SK-N-SH (cell line): ENCODE data around the gene MCCD1. TPM values are rescaled to one million over a fixed set of nuclear protein-coding genes. Genes with fewer than 3 reads are reported as not detected.
A peak's percentile ranks its signal among the peaks of the same experiment; 100 is the strongest.

Source experiments
- CTCF ChIA-PET: fragments of 300-600, 350-600 bp; formaldehyde crosslinking; extraction: SDS; loops from one replicate; lab custom pipeline; 2021; lab: Yijun Ruan, JAX
- POLR2A ChIA-PET: fragments of 350-600 bp; sonication (Branson Sonifier 250); formaldehyde crosslinking; extraction: SDS; loops from one replicate; lab custom pipeline; 2020; ENCODE audit warnings: antibody characterized with exemption, inconsistent platforms; lab: Yijun Ruan, JAX
- DNase-seq: peaks from one replicate; pipeline ENCODE4 v3.0.0; 2012
- H2AFZ ChIP-seq: fragments of 200-600 bp; sonication (generic); 2 replicates; pipeline ENCODE4 v1.8.1; 2016; ENCODE audit warnings: antibody characterized with exemption, mild to moderate bottlenecking, low read depth
- H3F3A ChIP-seq: fragments of 200-600 bp; sonication (generic); replicated peaks from 2 replicates; pipeline ENCODE3; 2016; ENCODE audit warnings: antibody characterized with exemption, mild to moderate bottlenecking; ENCODE audit not compliant: insufficient read depth
- H3K27ac ChIP-seq, 2 experiments: fragments of 200-500 bp in 1 of 2; fragments of 200-600 bp in 1 of 2; sonication (Bioruptor generic) in 1 of 2; sonication (generic), shearing (Covaris generic) in 1 of 2; 2 replicates each; pipeline versions ENCODE4 v1.5.1 to v1.6.1; 2014 to 2016; ENCODE audit warnings: low read depth in 2 of 2, inconsistent platforms in 1 of 2, low read length in 1 of 2, mild to moderate bottlenecking in 1 of 2, mixed read lengths in 1 of 2
- H3K27me3 ChIP-seq: fragments of 200-600 bp; sonication (generic), shearing (Covaris generic); 2 replicates; pipeline ENCODE4 v1.6.1; 2016; ENCODE audit warnings: mixed run types; ENCODE audit not compliant: insufficient read depth
- H3K36me3 ChIP-seq, 2 experiments: fragments of 200-500 bp in 1 of 2; fragments of 200-600 bp in 1 of 2; sonication (Bioruptor generic) in 1 of 2; sonication (generic) in 1 of 2; replicated peaks in 1 of 2; 2 replicates each; pipeline versions ENCODE3 to v1.5.1; 2014 to 2016; ENCODE audit warnings: low read length in 1 of 2, mild to moderate bottlenecking in 1 of 2; ENCODE audit not compliant: insufficient read depth in 2 of 2, control insufficient read depth in 1 of 2
- H3K4me1 ChIP-seq, 2 experiments: fragments of 200-500 bp in 1 of 2; fragments of 200-600 bp in 1 of 2; sonication (Bioruptor generic) in 1 of 2; sonication (generic), shearing (Covaris generic) in 1 of 2; 2 replicates each; pipeline versions ENCODE4 v1.5.1 to v1.6.1; 2014 to 2016; ENCODE audit warnings: low read depth in 1 of 2, low read length in 1 of 2, mixed run types in 1 of 2; ENCODE audit not compliant: insufficient read depth in 2 of 2, control insufficient read depth in 1 of 2
- H3K4me2 ChIP-seq: fragments of 200-600 bp; sonication (generic), shearing (Covaris generic); 2 replicates; pipeline ENCODE4 v1.6.1; 2017; ENCODE audit warnings: mixed run types
- H3K4me3 ChIP-seq, 2 experiments: fragments of 200-500 bp in 1 of 2; fragments of 200-600 bp in 1 of 2; sonication (Bioruptor generic) in 1 of 2; sonication (generic), shearing (Covaris generic) in 1 of 2; 2 replicates each; pipeline versions ENCODE4 v1.5.1 to v1.8.1; 2014 to 2016; ENCODE audit warnings: low read depth in 2 of 2, inconsistent platforms in 1 of 2, low read length in 1 of 2, mild to moderate bottlenecking in 1 of 2, mixed read lengths in 1 of 2, moderate library complexity in 1 of 2
- H3K79me2 ChIP-seq: fragments of 200-600 bp; sonication (generic); 2 replicates; pipeline ENCODE4 v1.8.1; 2017; ENCODE audit warnings: mild to moderate bottlenecking; ENCODE audit not compliant: insufficient read depth
- H3K9ac ChIP-seq: fragments of 200-600 bp; sonication (generic); 2 replicates; pipeline ENCODE4 v1.6.1; 2017; ENCODE audit warnings: mixed run types
- H3K9me2 ChIP-seq: fragments of 200-600 bp; sonication (generic); 2 replicates; pipeline ENCODE4 v1.6.1; 2017; ENCODE audit warnings: mixed run types
- H3K9me3 ChIP-seq: fragments of 200-600 bp; sonication (generic); 2 replicates; pipeline ENCODE4 v1.6.1; 2017; ENCODE audit warnings: mixed run types, mild to moderate bottlenecking, moderate library complexity
- H4K20me1 ChIP-seq: fragments of 200-600 bp; sonication (generic); 2 replicates; pipeline ENCODE4 v1.6.1; 2017; ENCODE audit warnings: mild to moderate bottlenecking, mixed run types; ENCODE audit not compliant: insufficient read depth
- CHD2 ChIP-seq: fragments of 150-350 bp; IDR thresholded peaks from 2 replicates; pipeline ENCODE4 v1.6.1; 2018; ENCODE audit warnings: low read length; ENCODE audit not compliant: partially characterized antibody
- EP300 ChIP-seq, 2 experiments: IDR thresholded peaks; 2 replicates each; pipeline versions ENCODE4 v1.4.0 to v1.6.1; 2012; ENCODE audit warnings: borderline replicate concordance in 1 of 2, low read depth in 1 of 2, low read length in 1 of 2
- FOSL2 ChIP-seq: IDR thresholded peaks from 2 replicates; pipeline ENCODE4 v1.4.0; 2012; ENCODE audit warnings: low read depth, mild to moderate bottlenecking, moderate library complexity, borderline replicate concordance
- FOXJ3 ChIP-seq: sonication (generic); formaldehyde crosslinking; IDR thresholded peaks from 2 replicates; pipeline ENCODE4 v1.5.1; 2020; ENCODE audit warnings: mild to moderate bottlenecking, missing genetic modification reagents
- GABPA ChIP-seq: IDR thresholded peaks from 2 replicates; pipeline ENCODE4 v1.4.0; 2012; ENCODE audit warnings: low read depth, mild to moderate bottlenecking
- IRF3 ChIP-seq: fragments of 150-350 bp; IDR thresholded peaks from 2 replicates; pipeline ENCODE4 v1.6.1; 2016; ENCODE audit warnings: mild to moderate bottlenecking, low read depth, low read length
- JUND ChIP-seq: IDR thresholded peaks from 2 replicates; pipeline ENCODE4 v1.4.0; 2012
- MAX ChIP-seq: IDR thresholded peaks from 2 replicates; pipeline ENCODE4 v1.4.0; 2012; ENCODE audit warnings: low read depth
- MEF2A ChIP-seq: IDR thresholded peaks from 2 replicates; pipeline ENCODE4 v1.4.0; 2012; ENCODE audit warnings: low read depth, borderline replicate concordance
- MXI1 ChIP-seq: IDR thresholded peaks from 2 replicates; pipeline ENCODE4 v1.6.1; 2012; ENCODE audit warnings: mild to moderate bottlenecking, low read depth, low read length, improper control_type of control experiment
- NFIC ChIP-seq: IDR thresholded peaks from 2 replicates; pipeline ENCODE4 v1.4.0; 2012; ENCODE audit warnings: borderline replicate concordance
- NRF1 ChIP-seq: IDR thresholded peaks from 2 replicates; pipeline ENCODE4 v1.6.1; 2012; ENCODE audit warnings: low read depth, mild to moderate bottlenecking, low read length
- RAD21 ChIP-seq: IDR thresholded peaks from 2 replicates; pipeline ENCODE4 v1.6.1; 2012; ENCODE audit warnings: mild to moderate bottlenecking, low read length
- REST ChIP-seq: IDR thresholded peaks from 2 replicates; pipeline ENCODE4 v1.6.1; 2012; ENCODE audit warnings: mild to moderate bottlenecking, low read depth, low read length, moderate library complexity
- RFX5 ChIP-seq: IDR thresholded peaks from 2 replicates; pipeline ENCODE4 v1.6.1; 2012; ENCODE audit warnings: mild to moderate bottlenecking, improper control_type of control experiment, low read length
- RXRA ChIP-seq: IDR thresholded peaks from 2 replicates; pipeline ENCODE4 v1.4.0; 2012; ENCODE audit warnings: low read depth, mild to moderate bottlenecking, borderline replicate concordance
- SMC3 ChIP-seq: IDR thresholded peaks from 2 replicates; pipeline ENCODE4 v1.6.1; 2012; ENCODE audit warnings: low read depth, low read length, improper control_type of control experiment
- TCF12 ChIP-seq: IDR thresholded peaks from 2 replicates; pipeline ENCODE4 v1.4.0; 2012
- TEAD4 ChIP-seq: IDR thresholded peaks from 2 replicates; pipeline ENCODE4 v1.4.0; 2012; ENCODE audit warnings: mild to moderate bottlenecking, borderline replicate concordance; ENCODE audit not compliant: insufficient read depth
- USF2 ChIP-seq: fragments of 150-350 bp; IDR thresholded peaks from 2 replicates; pipeline ENCODE4 v1.6.1; 2017; ENCODE audit warnings: antibody characterized with exemption, low read length, low read depth, borderline replicate concordance
- WGBS: methylation state at CpG from one replicate; pipeline ENCODE4 v1.1.6; 2017; ENCODE audit warnings: low lambda C conversion rate; 5-methylcytosine and 5-hydroxymethylcytosine counted together
- polyA plus RNA-seq, 3 experiments: library from polyadenylated mRNA; depleted of rRNA; stranded (reverse); fragments of >200 nt; gene quantifications; 2 replicates each; pipeline ENCODE4 v1.2.3, GENCODE V29; 2012

The MCCD1 gene
- polyA plus RNA-seq, 1 of the 3 experiments (the other 2 are of a cell fraction), result not detected

GRCh38 chr6:31559958-31560696, 31.4 kb downstream of the MCCD1 start:
- H3K4me3 ChIP-seq, result no peak overlapping the region
- H3K27ac ChIP-seq, result peak overlapping the region; percentile 14 to 77; a peak in 3 of 4 replicates
- peaks cover 0 to 20% of the 10 kb centered on the region in 2 experiments; a peak in 3 of 4 replicates for H3K4me1 ChIP-seq
- no peak overlapping the region for H2AFZ ChIP-seq
- peaks cover 7% of the 10 kb centered on the region; the same call in 1 of the 2 replicates for H3K79me2 ChIP-seq
- no peaks in the 10 kb centered on the region for H3K9me2 ChIP-seq
- H3K27me3 ChIP-seq, result no peaks in the 10 kb centered on the region
- H4K20me1 ChIP-seq, result no peaks in the 10 kb centered on the region
- peaks cover 16 to 26% of the 10 kb centered on the region in 2 experiments for H3K36me3 ChIP-seq
- no peak for DNase-seq
- ChIA-PET POLR2A (interaction anchor here (0.6 to 0.9 kb wide), 2 partner anchors 9 to 1188 kb away, joined by 3 read pairs; no protein-coding TSS in a partner anchor), CTCF (interaction anchor here (0.9 to 5.7 kb wide), 3 partner anchors 11 to 21 kb away, joined by 3 to 29 read pairs (median 3); partner anchors contain the start of genes ATP6V1G2 and LTB)
- no peaks in the 10 kb centered on the region for H3K9me3 ChIP-seq
- WGBS, result 75% methylated on average over 7 of the region's 7 CpGs
- TF ChIP-seq GABPA, result peak; percentile 29; the same call in 1 of the 2 replicates
- peak in 1 of 2 experiments; percentile 20; a peak in 1 of 4 replicates for TF ChIP-seq EP300 (IDR thresholded peaks at IDR 0.05; ENCODE audit: borderline replicate concordance in 1 of 2, low read depth in 1 of 2, low read length in 1 of 2)
- peak; percentile 77 for TF ChIP-seq TEAD4
- TF ChIP-seq MXI1, result no peak
- peak; percentile 88 for TF ChIP-seq JUND
- no peak for TF ChIP-seq MEF2A
- TF ChIP-seq MAX, result 0 out of 2 replicates have a peak, but pooled peaks have one; percentile 52
- peak; percentile 83; the same call in 1 of the 2 replicates for TF ChIP-seq FOSL2
- TF ChIP-seq REST, result 0 out of 2 replicates have a peak, but pooled peaks have one; percentile 55
- TF ChIP-seq TCF12, result peak; percentile 59
- no peak for TF ChIP-seq RFX5
- TF ChIP-seq RXRA, result peak; percentile 42; the same call in 1 of the 2 replicates
- peak overlapping the region; percentile 43; the same call in 1 of the 2 replicates for H3K9ac ChIP-seq
- peaks cover 33% of the 10 kb centered on the region for H3F3A ChIP-seq
- peak overlapping the region; percentile 66 for H3K4me2 ChIP-seq

- Histone ChIP-seq H3K4me1 (peaks cover 0 to 20% of the 10 kb centered on the region in 2 experiments; a peak in 3 of 4 replicates), H3F3A (peaks cover 33% of the 10 kb centered on the region), H3K79me2 (0 out of 2 replicates have a peak, but pooled peaks cover 6% of the 10 kb centered on the region), H3K9me3 (no peaks in the 10 kb centered on the region), H3K4me3 (no peak overlapping the region), H3K9ac (peak overlapping the region; percentile 43; the same call in 1 of the 2 replicates), H3K36me3 (peaks cover 16 to 26% of the 10 kb centered on the region in 2 experiments), H4K20me1 (no peaks in the 10 kb centered on the region), H2AFZ (no peak overlapping the region), H3K9me2 (no peaks in the 10 kb centered on the region), H3K27ac (peak overlapping the region; percentile 14 to 77; a peak in 3 of 4 replicates), H3K27me3 (no peaks in the 10 kb centered on the region), H3K4me2 (peak overlapping the region; percentile 66)
- CTCF ChIA-PET, result interaction anchor here (0.9 to 5.7 kb wide), 4 partner anchors 12 to 38 kb away, joined by 3 to 29 read pairs (median 4); partner anchors contain the start of genes ATP6V1G2 and LTB
- DNase-seq, result no peak
- POLR2A ChIA-PET, result no interaction called here
- TF ChIP-seq GABPA (no peak), NRF1 (no peak), EP300 (IDR thresholded peaks at IDR 0.05; ENCODE audit: borderline replicate concordance in 1 of 2, low read depth in 1 of 2, low read length in 1 of 2) (no peak), USF2 (no peak), JUND (no peak), TEAD4 (no peak), IRF3 (no peak), CHD2 (no peak), MXI1 (no peak), RAD21 (no peak), FOXJ3 (CRISPR knock-in tag) (no peak), NFIC (no peak), SMC3 (no peak)
These were observed 31.9 kb downstream of the MCCD1 start for GRCh38 chr6:31560697-31561058.
